ENCODE results near the gene APOA1.
A peak's percentile ranks its signal among the peaks of the same experiment; 100 is the strongest.
"Not testable (repeated sequence)": the region's sequence is repeated elsewhere in the genome, so short reads cannot be mapped to it uniquely, and the experiment has no call there.

Gene APOA1

GRCh38 chr11:116813781-116814471 is 23.5 kb downstream of the APOA1 start:
- no peak for DNase-seq (ENCODE audit: low spot score)

- no peak for DNase-seq (ENCODE audit: low spot score)
These were observed 24.3 kb downstream of the APOA1 start for GRCh38 chr11:116813170-116813569.

- no peak for DNase-seq (ENCODE audit: low spot score)
These were observed 25.3 kb downstream of the APOA1 start for GRCh38 chr11:116812109-116812508.

- no peak for DNase-seq (ENCODE audit: low spot score)
These were observed 26.2 kb downstream of the APOA1 start for GRCh38 chr11:116811194-116811593.

GRCh38 chr11:116808262-116809175 is 28.9 kb downstream of the APOA1 start:
- no peak for DNase-seq (ENCODE audit: low spot score)

- DNase-seq (ENCODE audit: low spot score): no peak
These were observed 29.7 kb downstream of the APOA1 start for GRCh38 chr11:116807601-116808261.

GRCh38 chr11:116804001-116804400 is 33.4 kb downstream of the APOA1 start:
- no peak for DNase-seq (ENCODE audit: low spot score)

- not testable (repeated sequence) for DNase-seq (ENCODE audit: low spot score)
These were observed 35.8 kb downstream of the APOA1 start for GRCh38 chr11:116801662-116802061.

GRCh38 chr11:116800610-116801009 is 36.8 kb downstream of the APOA1 start:
- no peak for DNase-seq (ENCODE audit: low spot score)

GRCh38 chr11:116798368-116798767 is 39.1 kb downstream of the APOA1 start:
- no peak for DNase-seq (ENCODE audit: low spot score)

GRCh38 chr11:116797816-116798215 is 39.6 kb downstream of the APOA1 start:
- no peak for DNase-seq (ENCODE audit: low spot score)

- DNase-seq (ENCODE audit: low spot score): no peak
These were observed 40.9 kb downstream of the APOA1 start for GRCh38 chr11:116796548-116796947.

GRCh38 chr11:116794851-116795250 is 42.6 kb downstream of the APOA1 start:
- no peak for DNase-seq (ENCODE audit: low spot score)

- no peak for DNase-seq (ENCODE audit: low spot score)
These were observed 43.7 kb downstream of the APOA1 start for GRCh38 chr11:116793772-116794097.

- no peak for DNase-seq (ENCODE audit: low spot score)
These were observed 44.3 kb downstream of the APOA1 start for GRCh38 chr11:116792869-116793771.

GRCh38 chr11:116792144-116792868 is 45.1 kb downstream of the APOA1 start:
- DNase-seq (ENCODE audit: low spot score): no peak

- DNase-seq (ENCODE audit: low spot score): no peak
These were observed 45.6 kb downstream of the APOA1 start, which contains the start of gene APOA5 for GRCh38 chr11:116791813-116792143. TSS of gene APOA5 (minus strand) at chr11:116791879. CDS start at chr11:116791860, 19 bp downstream.

GRCh38 chr11:116791002-116791812 is 46.2 kb downstream of the APOA1 start:
- peak; percentile 91 for DNase-seq (ENCODE audit: low spot score)

GRCh38 chr11:116790167-116791001 is 47.0 kb downstream of the APOA1 start:
- DNase-seq (ENCODE audit: low spot score): no peak

Measured in D341Med (cell line).